ENCODE measurements around the gene SLC30A2. TPM values are rescaled to one million over a fixed set of nuclear protein-coding genes. Genes with fewer than 3 reads are reported as not detected.

Gene SLC30A2
- polyA plus RNA-seq, 1 experiment = not detected

- POLR2A ChIA-PET = interaction anchor here (0.6 kb wide), 1 partner anchor 39 kb away, joined by 3 read pairs; the partner anchor contains the start of gene PAFAH2
- TF ChIP-seq, protein P1, sequence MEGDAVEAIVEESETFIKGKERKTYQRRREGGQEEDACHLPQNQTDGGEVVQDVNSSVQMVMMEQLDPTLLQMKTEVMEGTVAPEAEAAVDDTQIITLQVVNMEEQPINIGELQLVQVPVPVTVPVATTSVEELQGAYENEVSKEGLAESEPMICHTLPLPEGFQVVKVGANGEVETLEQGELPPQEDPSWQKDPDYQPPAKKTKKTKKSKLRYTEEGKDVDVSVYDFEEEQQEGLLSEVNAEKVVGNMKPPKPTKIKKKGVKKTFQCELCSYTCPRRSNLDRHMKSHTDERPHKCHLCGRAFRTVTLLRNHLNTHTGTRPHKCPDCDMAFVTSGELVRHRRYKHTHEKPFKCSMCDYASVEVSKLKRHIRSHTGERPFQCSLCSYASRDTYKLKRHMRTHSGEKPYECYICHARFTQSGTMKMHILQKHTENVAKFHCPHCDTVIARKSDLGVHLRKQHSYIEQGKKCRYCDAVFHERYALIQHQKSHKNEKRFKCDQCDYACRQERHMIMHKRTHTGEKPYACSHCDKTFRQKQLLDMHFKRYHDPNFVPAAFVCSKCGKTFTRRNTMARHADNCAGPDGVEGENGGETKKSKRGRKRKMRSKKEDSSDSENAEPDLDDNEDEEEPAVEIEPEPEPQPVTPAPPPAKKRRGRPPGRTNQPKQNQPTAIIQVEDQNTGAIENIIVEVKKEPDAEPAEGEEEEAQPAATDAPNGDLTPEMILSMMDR (IDR thresholded peaks at IDR 0.05; ENCODE audit: insufficient read depth, low read depth, low read length) = peak; percentile 99
- Histone ChIP-seq H3K4me3 (ENCODE audit: low read depth, low read length) (peak overlapping the region; percentile 90), H3K27me3 (ENCODE audit: control insufficient read depth, insufficient read depth, low read length) (peaks cover 4% of the 10 kb centered on the region; the same call in 1 of the 2 replicates), H3K36me3 (ENCODE audit: control insufficient read depth, insufficient read depth, low read length) (no peaks in the 10 kb centered on the region)
- CTCF ChIA-PET = interaction anchor here (0.5 to 5.4 kb wide), 41 partner anchors 9 to 455 kb away, joined by 3 to 90 read pairs (median 5); partner anchors contain the start of genes CEP85, EXTL1, PAFAH2 and SLC30A2
- DNase-seq (ENCODE audit: low read depth) = no peak
Observed at GRCh38 chr1:26035959-26036755, 9.8 kb downstream of the SLC30A2 start.

DNA sequence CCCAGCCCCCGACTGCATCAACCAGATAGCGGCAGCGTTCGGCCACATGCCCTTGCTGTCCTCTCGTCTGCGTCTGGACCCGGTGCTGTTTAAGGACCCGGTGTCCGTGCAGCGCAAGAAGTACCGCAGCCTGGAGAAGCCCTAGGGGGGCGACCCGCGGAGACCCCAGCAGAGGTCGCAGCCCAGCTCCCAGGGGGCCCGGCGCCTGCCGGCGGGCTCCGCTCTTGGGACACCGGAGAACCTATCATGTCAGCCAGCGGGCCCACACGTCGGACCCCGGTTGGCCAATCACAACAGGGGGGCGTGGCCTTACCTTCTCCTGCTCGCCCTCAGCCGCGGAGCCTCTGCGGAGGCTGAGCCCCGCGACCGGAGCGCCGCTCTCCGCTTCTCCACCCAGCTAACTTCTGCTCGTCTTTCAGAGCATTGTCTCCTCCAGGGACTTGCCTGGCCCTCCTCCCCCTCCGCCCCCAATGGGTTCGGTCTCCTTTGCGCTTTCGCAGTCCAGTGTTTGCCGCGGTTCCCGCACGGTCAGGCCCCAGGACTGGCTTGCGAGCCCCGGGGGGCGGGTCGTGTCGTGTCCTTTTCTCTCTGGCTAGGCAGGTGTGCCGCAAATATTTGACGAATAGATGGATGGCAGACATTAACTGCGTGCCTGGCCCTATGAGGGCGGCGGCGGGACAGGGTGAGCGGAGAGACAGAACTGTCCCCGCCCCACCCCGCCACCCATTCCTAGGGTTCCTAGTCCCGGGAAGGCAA, 10.5 kb downstream of the SLC30A2 start:
- CTCF ChIA-PET = interaction anchor here (0.7 to 5.4 kb wide), 37 partner anchors 9 to 454 kb away, joined by 3 to 90 read pairs (median 7); partner anchors contain the start of genes C1orf232, CEP85, EXTL1 and SLC30A2
- Histone ChIP-seq H3K4me3 (ENCODE audit: low read depth, low read length) (peak overlapping the region; percentile 90), H3K27me3 (ENCODE audit: control insufficient read depth, insufficient read depth, low read length) (peaks cover 2% of the 10 kb centered on the region; the same call in 1 of the 2 replicates), H3K36me3 (ENCODE audit: control insufficient read depth, insufficient read depth, low read length) (no peaks in the 10 kb centered on the region)
- TF ChIP-seq, protein P1 (IDR thresholded peaks at IDR 0.05; ENCODE audit: insufficient read depth, low read depth, low read length) = no peak
- DNase-seq (ENCODE audit: low read depth) = no peak
- POLR2A ChIA-PET = no interaction called here

GRCh38 chr1:26034504-26035202, 11.3 kb downstream of the SLC30A2 start:
- CTCF ChIA-PET = interaction anchor here (0.7 to 5.4 kb wide), 24 partner anchors 8 to 382 kb away, joined by 3 to 90 read pairs (median 6); partner anchors contain the start of genes C1orf232, CEP85, SLC30A2 and ZNF593
- Histone ChIP-seq H3K4me3 (ENCODE audit: low read depth, low read length) (peak overlapping the region; percentile 90), H3K36me3 (ENCODE audit: control insufficient read depth, insufficient read depth, low read length) (no peaks in the 10 kb centered on the region), H3K27me3 (ENCODE audit: control insufficient read depth, insufficient read depth, low read length) (peaks cover 2% of the 10 kb centered on the region; the same call in 1 of the 2 replicates)
- TF ChIP-seq, protein P1 (IDR thresholded peaks at IDR 0.05; ENCODE audit: insufficient read depth, low read depth, low read length) = no peak
- POLR2A ChIA-PET = no interaction called here
- no peak for DNase-seq (ENCODE audit: low read depth)

DNA sequence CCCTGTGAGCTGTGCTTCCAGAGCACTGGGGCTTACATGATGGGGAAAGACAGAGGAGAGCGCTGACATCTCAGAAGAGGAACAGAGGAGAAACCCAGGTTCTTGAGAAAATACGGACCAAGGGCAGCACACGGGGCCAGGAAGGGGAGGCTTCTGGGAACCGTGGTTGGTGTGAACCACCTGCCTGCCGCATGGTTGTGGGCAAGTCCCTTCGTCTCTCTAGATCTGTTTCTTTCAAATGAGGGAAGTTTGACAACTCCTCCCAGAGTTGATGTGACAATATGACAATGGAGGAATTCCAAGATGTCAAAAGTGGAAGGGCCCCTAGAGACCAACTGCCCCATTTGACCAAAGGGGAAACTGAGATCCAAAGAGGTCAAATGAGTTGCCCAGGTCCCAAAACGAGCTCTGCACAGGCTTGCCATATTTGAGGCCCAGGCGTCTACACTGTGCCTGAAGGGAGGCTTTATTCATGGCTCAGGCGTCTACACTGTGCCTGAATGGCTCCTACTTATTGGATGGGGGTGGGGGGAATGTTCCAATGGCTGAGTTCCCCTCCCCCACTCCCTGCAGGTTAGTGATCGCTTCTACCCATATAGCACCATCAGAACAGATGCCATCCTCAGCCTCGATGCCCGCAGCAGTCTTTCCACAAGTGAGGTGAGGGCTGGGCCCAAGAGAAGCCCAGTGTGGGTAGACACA, 13.1 kb downstream of the SLC30A2 start:
- no peaks in the 10 kb centered on the region for H3K27me3 ChIP-seq (ENCODE audit: control insufficient read depth, insufficient read depth, low read length)
- ChIA-PET POLR2A (no interaction called here), CTCF (interaction anchor here (0.8 to 5.4 kb wide), 3 partner anchors 11 to 137 kb away, joined by 3 to 90 read pairs (median 5); partner anchors contain the start of gene EXTL1)
- no peak overlapping the region for H3K4me3 ChIP-seq (ENCODE audit: low read depth, low read length)
- TF ChIP-seq, protein P1 (IDR thresholded peaks at IDR 0.05; ENCODE audit: insufficient read depth, low read depth, low read length) = no peak
- H3K36me3 ChIP-seq (ENCODE audit: control insufficient read depth, insufficient read depth, low read length) = no peaks in the 10 kb centered on the region
- DNase-seq (ENCODE audit: low read depth) = no peak

Data from BJ (cell line).